SK-N-SH treated with all-trans-retinoic acid at 6 μM for 48 hours (cell line): ENCODE measurements around the gene CAV1.

Source experiments
- ARNTL ChIP-seq: fragments of 450-650 bp; formaldehyde crosslinking; IDR thresholded peaks from 2 replicates; pipeline ENCODE4 v1.5.0; 2020; ENCODE audit warnings: low read depth, mild to moderate bottlenecking, moderate library complexity, borderline replicate concordance
- BACH2 ChIP-seq: fragments of 250-450 bp; sonication (Bioruptor Pico); IDR thresholded peaks from 2 replicates; pipeline ENCODE4 v1.9.0; 2021; ENCODE audit warnings: mild to moderate bottlenecking, borderline replicate concordance
- CSDC2 ChIP-seq: fragments of 250-450 bp; sonication (Bioruptor Pico); IDR thresholded peaks from 2 replicates; pipeline ENCODE4 v1.5.0; 2020; ENCODE audit warnings: mild to moderate bottlenecking, moderate library complexity
- TCF4 ChIP-seq: fragments of 250-450 bp; sonication (Bioruptor Pico); IDR thresholded peaks from 2 replicates; pipeline ENCODE4 v1.8.0; 2021; ENCODE audit warnings: mild to moderate bottlenecking, moderate library complexity, borderline replicate concordance
- ZFP30 ChIP-seq: fragments of 450-650 bp; formaldehyde crosslinking; IDR thresholded peaks from 2 replicates; pipeline ENCODE4 v1.5.0; 2022; ENCODE audit warnings: mild to moderate bottlenecking, moderate library complexity
- TF ChIP-seq, protein P1 (sequence below): fragments of 250-450 bp; sonication (Bioruptor Pico); IDR thresholded peaks from 2 replicates; pipeline ENCODE4 v1.8.0; 2020; ENCODE audit warnings: mild to moderate bottlenecking, moderate library complexity, borderline replicate concordance
- TF ChIP-seq, protein P2 (sequence below): fragments of 250-450 bp; sonication (Bioruptor Pico); IDR thresholded peaks from 2 replicates; pipeline ENCODE4 v1.5.1; 2020; ENCODE audit warnings: low read depth, mild to moderate bottlenecking, moderate library complexity

GRCh38 chr7:116529250-116529649 is 4.4 kb downstream of the CAV1 start:
- TF ChIP-seq BACH2 (CRISPR knock-in tag) (no peak), ARNTL (CRISPR knock-in tag) (no peak), ZFP30 (CRISPR knock-in tag) (no peak), TCF4 (CRISPR knock-in tag) (no peak), CSDC2 (CRISPR knock-in tag) (no peak)
- TF ChIP-seq, protein P1, sequence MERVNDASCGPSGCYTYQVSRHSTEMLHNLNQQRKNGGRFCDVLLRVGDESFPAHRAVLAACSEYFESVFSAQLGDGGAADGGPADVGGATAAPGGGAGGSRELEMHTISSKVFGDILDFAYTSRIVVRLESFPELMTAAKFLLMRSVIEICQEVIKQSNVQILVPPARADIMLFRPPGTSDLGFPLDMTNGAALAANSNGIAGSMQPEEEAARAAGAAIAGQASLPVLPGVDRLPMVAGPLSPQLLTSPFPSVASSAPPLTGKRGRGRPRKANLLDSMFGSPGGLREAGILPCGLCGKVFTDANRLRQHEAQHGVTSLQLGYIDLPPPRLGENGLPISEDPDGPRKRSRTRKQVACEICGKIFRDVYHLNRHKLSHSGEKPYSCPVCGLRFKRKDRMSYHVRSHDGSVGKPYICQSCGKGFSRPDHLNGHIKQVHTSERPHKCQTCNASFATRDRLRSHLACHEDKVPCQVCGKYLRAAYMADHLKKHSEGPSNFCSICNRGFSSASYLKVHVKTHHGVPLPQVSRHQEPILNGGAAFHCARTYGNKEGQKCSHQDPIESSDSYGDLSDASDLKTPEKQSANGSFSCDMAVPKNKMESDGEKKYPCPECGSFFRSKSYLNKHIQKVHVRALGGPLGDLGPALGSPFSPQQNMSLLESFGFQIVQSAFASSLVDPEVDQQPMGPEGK (CRISPR knock-in tag), result no peak
- TF ChIP-seq, protein P2, sequence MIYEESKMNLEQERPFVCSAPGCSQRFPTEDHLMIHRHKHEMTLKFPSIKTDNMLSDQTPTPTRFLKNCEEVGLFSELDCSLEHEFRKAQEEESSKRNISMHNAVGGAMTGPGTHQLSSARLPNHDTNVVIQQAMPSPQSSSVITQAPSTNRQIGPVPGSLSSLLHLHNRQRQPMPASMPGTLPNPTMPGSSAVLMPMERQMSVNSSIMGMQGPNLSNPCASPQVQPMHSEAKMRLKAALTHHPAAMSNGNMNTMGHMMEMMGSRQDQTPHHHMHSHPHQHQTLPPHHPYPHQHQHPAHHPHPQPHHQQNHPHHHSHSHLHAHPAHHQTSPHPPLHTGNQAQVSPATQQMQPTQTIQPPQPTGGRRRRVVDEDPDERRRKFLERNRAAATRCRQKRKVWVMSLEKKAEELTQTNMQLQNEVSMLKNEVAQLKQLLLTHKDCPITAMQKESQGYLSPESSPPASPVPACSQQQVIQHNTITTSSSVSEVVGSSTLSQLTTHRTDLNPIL (CRISPR knock-in tag), result no peak
